Testis (tissue), 2 donors: ENCODE results near the gene ATP2B3.

Experiments used
- CTCF ChIP-seq, 3 experiments: fragments of 450-650 bp in 2 of 3; fragments of 200-600 bp in 1 of 3; sonication (generic) in 1 of 3; IDR thresholded peaks; one replicate each; pipeline ENCODE4 v1.5.1; 2016 to 2019; ENCODE audit warnings: antibody characterized with exemption in 3 of 3, mild to moderate bottlenecking in 2 of 3, moderate library complexity in 1 of 3
- POLR2A ChIP-seq: fragments of 450-650 bp; IDR thresholded peaks from one replicate; pipeline ENCODE4 v1.6.1; 2017; ENCODE audit warnings: antibody characterized with exemption, mild to moderate bottlenecking, moderate library complexity

GRCh38 chrX:153612413-153612812 lies 95.0 kb downstream of the ATP2B3 start:
- TF ChIP-seq CTCF (IDR thresholded peaks at IDR 0.05) (no peak), POLR2A (no peak)
